ENCODE measurements around the gene EPHA3. TPM values are rescaled to one million over a fixed set of nuclear protein-coding genes. Genes with fewer than 3 reads are reported as not detected.
"Not testable (repeated sequence)": the region's sequence is repeated elsewhere in the genome, so short reads cannot be mapped to it uniquely, and the experiment has no call there.

The EPHA3 gene
- total and polyA plus RNA-seq, 9 donors = 18.9 to 40.1 (median 26.3) TPM

- no peaks in the 10 kb centered on the region for H3K4me1 ChIP-seq (ENCODE audit: control insufficient read depth, insufficient read depth, low read length)
- no peak overlapping the region for H3K4me3 ChIP-seq (ENCODE audit: low read length)
- H3K27ac ChIP-seq (ENCODE audit: low read length) = no peak overlapping the region
- no peaks in the 10 kb centered on the region for H3K36me3 ChIP-seq (ENCODE audit: control insufficient read depth, insufficient read depth, low read length)
- H3K27me3 ChIP-seq (ENCODE audit: control insufficient read depth, insufficient read depth, low read length) = no peaks in the 10 kb centered on the region
- no CpG with 5 or more reads among the region's 1 CpG for WGBS (ENCODE audit: insufficient coverage)
- H3K9me3 ChIP-seq (replicated peaks; ENCODE audit: control insufficient read depth, low read depth, low read length) = no peaks in the 10 kb centered on the region
- DNase-seq = no peak
Measured at GRCh38 chr3:89326997-89327396, 219.6 kb downstream of the EPHA3 start.

DNA sequence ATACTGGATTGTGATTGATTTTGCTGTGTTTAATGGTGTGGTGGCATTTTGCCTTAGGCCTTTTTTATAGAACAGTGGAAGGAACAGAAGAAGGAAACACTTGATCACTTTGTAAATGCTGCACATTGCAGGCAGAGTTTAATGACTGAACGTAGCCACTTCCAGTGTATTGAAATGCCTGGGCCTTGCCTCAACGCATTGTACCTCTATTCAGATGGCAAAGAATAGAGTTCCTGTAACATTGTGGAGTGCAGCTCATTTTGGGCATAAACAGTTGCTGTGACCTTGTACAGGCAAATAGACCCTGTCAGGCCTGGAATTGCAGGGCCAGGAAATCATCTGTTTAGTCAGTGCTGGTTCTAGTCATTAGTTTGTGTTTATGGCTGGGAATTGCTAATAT, 225.0 kb downstream of the EPHA3 start:
- no peaks in the 10 kb centered on the region for H3K4me1 ChIP-seq (ENCODE audit: control insufficient read depth, insufficient read depth, low read length)
- WGBS (ENCODE audit: insufficient coverage) = 83% methylated on average over 2 of the region's 2 CpGs
- H3K9me3 ChIP-seq (replicated peaks; ENCODE audit: control insufficient read depth, low read depth, low read length) = no peaks in the 10 kb centered on the region
- no peak for DNase-seq
- H3K27me3 ChIP-seq (ENCODE audit: control insufficient read depth, insufficient read depth, low read length) = no peaks in the 10 kb centered on the region
- H3K4me3 ChIP-seq (ENCODE audit: low read length) = no peak overlapping the region
- no peak overlapping the region for H3K27ac ChIP-seq (ENCODE audit: low read length)
- no peaks in the 10 kb centered on the region for H3K36me3 ChIP-seq (ENCODE audit: control insufficient read depth, insufficient read depth, low read length)

DNA sequence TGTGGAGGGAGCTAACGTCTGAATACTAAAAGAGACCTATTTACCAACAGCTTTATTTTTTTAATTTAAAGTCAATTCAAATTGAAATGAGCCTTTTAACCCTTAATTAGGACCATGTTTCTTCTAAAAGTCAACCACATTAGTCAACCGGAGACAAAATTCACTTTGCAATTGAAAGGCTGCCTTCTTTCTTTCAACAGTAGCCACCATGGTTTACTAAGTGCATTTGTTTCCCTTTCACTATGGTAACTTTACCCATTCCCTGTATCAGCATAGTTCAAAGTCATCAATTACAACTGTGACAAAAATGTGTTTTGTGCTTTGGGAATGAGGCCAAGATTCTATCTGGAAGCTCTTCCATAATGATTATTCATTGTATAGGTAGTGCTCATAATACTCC, 225.4 kb downstream of the EPHA3 start:
- Histone ChIP-seq H3K36me3 (ENCODE audit: control insufficient read depth, insufficient read depth, low read length) (no peaks in the 10 kb centered on the region), H3K4me1 (ENCODE audit: control insufficient read depth, insufficient read depth, low read length) (no peaks in the 10 kb centered on the region), H3K27ac (ENCODE audit: low read length) (peak overlapping the region; percentile 4), H3K27me3 (ENCODE audit: control insufficient read depth, insufficient read depth, low read length) (no peaks in the 10 kb centered on the region), H3K4me3 (ENCODE audit: low read length) (no peak overlapping the region), H3K9me3 (replicated peaks; ENCODE audit: control insufficient read depth, low read depth, low read length) (no peaks in the 10 kb centered on the region)
- DNase-seq = no peak
- no CpG with 5 or more reads among the region's 2 CpGs for WGBS (ENCODE audit: insufficient coverage)

- no CpG with 5 or more reads among the region's 2 CpGs for WGBS (ENCODE audit: insufficient coverage)
- Histone ChIP-seq H3K4me1 (ENCODE audit: control insufficient read depth, insufficient read depth, low read length) (no peaks in the 10 kb centered on the region), H3K4me3 (ENCODE audit: low read length) (no peak overlapping the region)
Measured at GRCh38 chr3:89335693-89336092, 228.3 kb downstream of the EPHA3 start.

GRCh38 chr3:89340408-89340807, 233.0 kb downstream of the EPHA3 start:
- H3K27ac ChIP-seq (ENCODE audit: low read length) = no peak overlapping the region
- H3K4me1 ChIP-seq (ENCODE audit: control insufficient read depth, insufficient read depth, low read length) = peaks cover 3% of the 10 kb centered on the region
- no peaks in the 10 kb centered on the region for H3K27me3 ChIP-seq (ENCODE audit: control insufficient read depth, insufficient read depth, low read length)
- no peaks in the 10 kb centered on the region for H3K9me3 ChIP-seq (replicated peaks; ENCODE audit: control insufficient read depth, low read depth, low read length)
- H3K36me3 ChIP-seq (ENCODE audit: control insufficient read depth, insufficient read depth, low read length) = no peaks in the 10 kb centered on the region
- WGBS (ENCODE audit: insufficient coverage) = no CpG with 5 or more reads among the region's 2 CpGs
- DNase-seq = peak; percentile 84
- no peak overlapping the region for H3K4me3 ChIP-seq (ENCODE audit: low read length)

More at GRCh38 chr3:89335693-89336092, 228.3 kb downstream of the EPHA3 start:
- no peak for DNase-seq
- H3K27ac ChIP-seq (ENCODE audit: low read length) = no peak overlapping the region
- H3K27me3 ChIP-seq (ENCODE audit: control insufficient read depth, insufficient read depth, low read length) = no peaks in the 10 kb centered on the region
- no peaks in the 10 kb centered on the region for H3K9me3 ChIP-seq (replicated peaks; ENCODE audit: control insufficient read depth, low read depth, low read length)
- no peaks in the 10 kb centered on the region for H3K36me3 ChIP-seq (ENCODE audit: control insufficient read depth, insufficient read depth, low read length)

- peaks cover 3% of the 10 kb centered on the region for H3K4me1 ChIP-seq (ENCODE audit: control insufficient read depth, insufficient read depth, low read length)
Measured at GRCh38 chr3:89344076-89344475, 236.7 kb downstream of the EPHA3 start.

DNA sequence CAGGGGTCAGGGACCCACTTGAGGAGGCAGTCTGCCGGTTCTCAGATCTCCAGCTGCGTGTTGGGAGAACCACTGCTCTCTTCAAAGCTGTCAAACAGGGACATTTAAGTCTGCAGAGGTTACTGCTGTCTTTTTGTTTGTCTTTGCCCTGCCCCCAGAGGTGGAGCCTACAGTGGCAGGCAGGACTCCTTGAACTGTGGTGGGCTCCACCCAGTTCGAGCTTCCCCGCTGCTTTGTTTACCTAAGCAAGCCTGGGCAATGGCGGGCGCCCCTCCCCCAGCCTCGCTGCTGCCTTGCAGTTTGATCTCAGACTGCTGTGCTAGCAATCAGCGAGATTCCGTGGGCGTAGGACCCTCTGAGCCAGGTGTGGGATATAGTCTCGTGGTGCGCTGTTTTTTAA, 243.5 kb downstream of the EPHA3 start:
- H3K4me3 ChIP-seq (ENCODE audit: low read length); DNase-seq; H3K9me3 ChIP-seq (replicated peaks; ENCODE audit: control insufficient read depth, low read depth, low read length); H3K4me1 ChIP-seq (ENCODE audit: control insufficient read depth, insufficient read depth, low read length); H3K36me3 ChIP-seq (ENCODE audit: control insufficient read depth, insufficient read depth, low read length); H3K27ac ChIP-seq (ENCODE audit: low read length); H3K27me3 ChIP-seq (ENCODE audit: control insufficient read depth, insufficient read depth, low read length): not testable (repeated sequence)
- WGBS (ENCODE audit: insufficient coverage) = 53% methylated on average over 2 of the region's 12 CpGs

More at GRCh38 chr3:89344076-89344475, 236.7 kb downstream of the EPHA3 start:
- Histone ChIP-seq H3K4me3 (ENCODE audit: low read length) (no peak overlapping the region), H3K9me3 (replicated peaks; ENCODE audit: control insufficient read depth, low read depth, low read length) (no peaks in the 10 kb centered on the region), H3K27me3 (ENCODE audit: control insufficient read depth, insufficient read depth, low read length) (no peaks in the 10 kb centered on the region), H3K27ac (ENCODE audit: low read length) (no peak overlapping the region), H3K36me3 (ENCODE audit: control insufficient read depth, insufficient read depth, low read length) (no peaks in the 10 kb centered on the region)
- no peak for DNase-seq

DNA sequence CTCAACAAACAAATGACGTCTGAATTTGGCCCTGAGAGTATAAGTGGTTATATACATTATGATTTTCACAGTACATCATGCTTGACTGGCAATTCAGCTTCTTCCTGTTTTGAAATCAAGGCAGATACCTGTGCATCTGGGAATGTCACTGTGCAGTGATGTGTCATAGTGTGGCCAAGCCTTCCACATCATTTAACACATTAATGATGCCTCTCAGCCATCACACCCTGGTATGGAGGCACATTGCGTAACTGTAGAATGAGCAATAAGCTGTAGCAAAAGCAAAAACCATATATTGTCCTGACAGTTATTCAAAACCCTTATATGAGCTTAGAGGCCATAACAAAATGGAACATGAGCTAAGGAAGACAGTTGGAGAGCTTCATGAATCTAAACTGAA, 246.0 kb downstream of the EPHA3 start:
- no peaks in the 10 kb centered on the region for H3K9me3 ChIP-seq (replicated peaks; ENCODE audit: control insufficient read depth, low read depth, low read length)

GRCh38 chr3:89358281-89358680, 250.9 kb downstream of the EPHA3 start:
- Histone ChIP-seq H3K4me1 (ENCODE audit: control insufficient read depth, insufficient read depth, low read length) (peaks cover 1% of the 10 kb centered on the region), H3K36me3 (ENCODE audit: control insufficient read depth, insufficient read depth, low read length) (no peaks in the 10 kb centered on the region), H3K27ac (ENCODE audit: low read length) (no peak overlapping the region), H3K27me3 (ENCODE audit: control insufficient read depth, insufficient read depth, low read length) (no peaks in the 10 kb centered on the region), H3K9me3 (replicated peaks; ENCODE audit: control insufficient read depth, low read depth, low read length) (no peaks in the 10 kb centered on the region), H3K4me3 (ENCODE audit: low read length) (no peak overlapping the region)
- DNase-seq = no peak

More for the DNA sequence above, 246.0 kb downstream of the EPHA3 start:
- H3K27me3 ChIP-seq (ENCODE audit: control insufficient read depth, insufficient read depth, low read length) = no peaks in the 10 kb centered on the region
- no CpG with 5 or more reads among the region's 2 CpGs for WGBS (ENCODE audit: insufficient coverage)
- H3K4me3 ChIP-seq (ENCODE audit: low read length) = no peak overlapping the region
- no peak overlapping the region for H3K27ac ChIP-seq (ENCODE audit: low read length)
- no peaks in the 10 kb centered on the region for H3K36me3 ChIP-seq (ENCODE audit: control insufficient read depth, insufficient read depth, low read length)
- no peak for DNase-seq
- no peaks in the 10 kb centered on the region for H3K4me1 ChIP-seq (ENCODE audit: control insufficient read depth, insufficient read depth, low read length)

DNA sequence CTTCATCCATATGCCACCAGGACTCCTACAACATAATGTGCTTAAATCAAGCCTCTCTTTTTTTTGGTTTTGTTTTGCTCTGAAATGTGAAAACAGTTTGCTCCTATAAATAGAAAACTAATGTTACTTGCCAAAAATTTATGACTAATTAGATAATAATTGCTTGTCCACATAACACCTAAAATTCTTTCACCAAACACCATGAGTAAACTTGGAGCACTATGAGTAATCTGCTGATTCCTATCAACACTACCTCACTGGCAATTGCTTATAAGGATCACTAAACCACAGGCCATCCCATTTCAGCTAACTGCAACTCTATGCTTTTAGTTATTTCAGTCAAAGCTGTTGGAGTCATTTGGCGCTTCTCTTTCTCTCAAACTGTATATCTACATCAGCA, 252.7 kb downstream of the EPHA3 start:
- peaks cover 3% of the 10 kb centered on the region for H3K4me1 ChIP-seq (ENCODE audit: control insufficient read depth, insufficient read depth, low read length)
- no peaks in the 10 kb centered on the region for H3K27me3 ChIP-seq (ENCODE audit: control insufficient read depth, insufficient read depth, low read length)
- DNase-seq = no peak
- 100% methylated on average over 1 of the region's 1 CpG for WGBS (ENCODE audit: insufficient coverage)
- H3K36me3 ChIP-seq (ENCODE audit: control insufficient read depth, insufficient read depth, low read length) = no peaks in the 10 kb centered on the region
- no peak overlapping the region for H3K27ac ChIP-seq (ENCODE audit: low read length)
- H3K4me3 ChIP-seq (ENCODE audit: low read length) = no peak overlapping the region
- H3K9me3 ChIP-seq (replicated peaks; ENCODE audit: control insufficient read depth, low read depth, low read length) = no peaks in the 10 kb centered on the region

GRCh38 chr3:89362496-89362895, 255.1 kb downstream of the EPHA3 start:
- Histone ChIP-seq H3K27me3 (ENCODE audit: control insufficient read depth, insufficient read depth, low read length) (no peaks in the 10 kb centered on the region), H3K9me3 (replicated peaks; ENCODE audit: control insufficient read depth, low read depth, low read length) (no peaks in the 10 kb centered on the region), H3K4me3 (ENCODE audit: low read length) (no peak overlapping the region), H3K27ac (ENCODE audit: low read length) (no peak overlapping the region), H3K36me3 (ENCODE audit: control insufficient read depth, insufficient read depth, low read length) (no peaks in the 10 kb centered on the region), H3K4me1 (ENCODE audit: control insufficient read depth, insufficient read depth, low read length) (peaks cover 3% of the 10 kb centered on the region)
- DNase-seq = no peak
- WGBS (ENCODE audit: insufficient coverage) = 67% methylated on average over 1 of the region's 1 CpG

Data from muscle of leg (tissue), 11 donors.